Neuronal stem cell (in vitro differentiated cells): ENCODE data around the gene MMP17.

Experiments
- DNase-seq: peaks from one replicate; pipeline ENCODE4 v3.0.0-alpha.2; 2013; ENCODE audit warnings: low spot score
- H2AFZ ChIP-seq: one replicate; pipeline ENCODE4 v1.6.1; 2013; ENCODE audit warnings: mild to moderate bottlenecking, low read length, inconsistent platforms
- H2AK5ac ChIP-seq: 2 replicates; pipeline ENCODE4 v1.6.1; 2013; ENCODE audit warnings: low read depth, mild to moderate bottlenecking, inconsistent platforms, low read length, moderate library complexity, mixed read lengths
- H2BK120ac ChIP-seq: 2 replicates; pipeline ENCODE4 v1.6.1; 2013; ENCODE audit warnings: low read depth, mild to moderate bottlenecking, inconsistent platforms, low read length, moderate library complexity, mixed read lengths
- H2BK12ac ChIP-seq: one replicate; pipeline ENCODE4 v1.6.1; 2013; ENCODE audit warnings: low read length, inconsistent platforms
- H2BK15ac ChIP-seq: 2 replicates; pipeline ENCODE4 v1.6.1; 2013; ENCODE audit warnings: mild to moderate bottlenecking, low read length, inconsistent platforms, mixed read lengths
- H2BK5ac ChIP-seq: one replicate; pipeline ENCODE4 v1.6.1; 2013; ENCODE audit warnings: inconsistent platforms, mild to moderate bottlenecking, low read length, moderate library complexity
- H3K14ac ChIP-seq: one replicate; pipeline ENCODE4 v1.6.1; 2013; ENCODE audit warnings: low read length, inconsistent platforms
- H3K18ac ChIP-seq: 2 replicates; pipeline ENCODE4 v1.6.1; 2013; ENCODE audit warnings: low read length, inconsistent platforms
- H3K23ac ChIP-seq: 2 replicates; pipeline ENCODE4 v1.6.1; 2013; ENCODE audit warnings: low read depth, mild to moderate bottlenecking, mixed read lengths, low read length, inconsistent platforms; ENCODE audit not compliant: poor library complexity
- H3K27ac ChIP-seq: replicated peaks from 3 replicates; pipeline ENCODE4 v1.5.1; 2013; ENCODE audit warnings: low read length, inconsistent platforms
- H3K27me3 ChIP-seq, 3 experiments: 2 replicates each; pipeline ENCODE4 v1.6.1; 2013; ENCODE audit warnings: low read length in 3 of 3, mild to moderate bottlenecking in 2 of 3, inconsistent platforms in 1 of 3, low read depth in 1 of 3, mixed read lengths in 1 of 3, moderate library complexity in 1 of 3; ENCODE audit not compliant: control insufficient read depth in 3 of 3, insufficient read depth in 3 of 3
- H3K36me3 ChIP-seq, 2 donors: replicated peaks in 1 of 2; 2 replicates each; pipeline ENCODE4 v1.6.1; 2013; ENCODE audit warnings: low read length in 2 of 2; ENCODE audit not compliant: control insufficient read depth in 2 of 2, insufficient read depth in 2 of 2
- H3K4ac ChIP-seq: 2 replicates; pipeline ENCODE4 v1.6.1; 2013; ENCODE audit warnings: inconsistent platforms, mild to moderate bottlenecking, low read length, moderate library complexity
- H3K4me1 ChIP-seq, 2 donors: 1 replicate in 1 of 2; 2 replicates in 1 of 2; pipeline ENCODE4 v1.6.1; 2013; ENCODE audit warnings: low read length in 2 of 2, low read depth in 1 of 2; ENCODE audit not compliant: control insufficient read depth in 2 of 2, insufficient read depth in 1 of 2
- H3K4me2 ChIP-seq: one replicate; pipeline ENCODE4 v1.6.1; 2013; ENCODE audit warnings: mild to moderate bottlenecking, low read length, inconsistent platforms; ENCODE audit not compliant: insufficient read depth, poor library complexity, severe bottlenecking
- H3K4me3 ChIP-seq, 2 donors: 2 replicates each; pipeline ENCODE4 v1.5.1; 2013; ENCODE audit warnings: low read length in 2 of 2, mild to moderate bottlenecking in 2 of 2, inconsistent platforms in 1 of 2, moderate library complexity in 1 of 2
- H3K79me1 ChIP-seq: one replicate; pipeline ENCODE4 v1.6.1; 2013; ENCODE audit warnings: low read depth, mild to moderate bottlenecking, inconsistent platforms, low read length, moderate library complexity
- H3K9ac ChIP-seq: one replicate; pipeline ENCODE4 v1.6.1; 2013; ENCODE audit warnings: mild to moderate bottlenecking, low read depth, low read length, inconsistent platforms; ENCODE audit not compliant: poor library complexity
- H3K9me3 ChIP-seq, 2 donors: replicated peaks in 1 of 2; 2 replicates each; pipeline versions ENCODE3 to v1.6.1; 2013; ENCODE audit warnings: low read length in 2 of 2, mild to moderate bottlenecking in 2 of 2, inconsistent platforms in 1 of 2, low read depth in 1 of 2, mixed read lengths in 1 of 2, moderate library complexity in 1 of 2; ENCODE audit not compliant: control insufficient read depth in 2 of 2, insufficient read depth in 1 of 2
- H4K8ac ChIP-seq: one replicate; pipeline ENCODE4 v1.6.1; 2013; ENCODE audit warnings: low read depth, mild to moderate bottlenecking, inconsistent platforms, low read length, moderate library complexity
- H4K91ac ChIP-seq: one replicate; pipeline ENCODE4 v1.6.1; 2013; ENCODE audit warnings: low read length, low read depth, mild to moderate bottlenecking, inconsistent platforms; ENCODE audit not compliant: poor library complexity
- WGBS, 2 donors: extraction: QIAGEN DNeasy Blood & Tissue Kit; methylation state at CpG; one replicate each; pipeline ENCODE4 v1.1.7; 2013; ENCODE audit warnings: missing lambda C conversion rate in 2 of 2, mixed read lengths in 1 of 2; ENCODE audit not compliant: insufficient read length in 2 of 2, insufficient replicate concordance in 1 of 2; ENCODE audit errors: extremely low coverage in 2 of 2; 5-methylcytosine and 5-hydroxymethylcytosine counted together

Gene MMP17

GRCh38 chr12:131896080-131896810 lies 68.1 kb downstream of the MMP17 start:
- Histone ChIP-seq H3K27ac (no peak overlapping the region), H3K79me1 (peaks cover 12% of the 10 kb centered on the region), H2AK5ac (no peak overlapping the region), H3K4ac (no peak overlapping the region), H2BK120ac (no peak overlapping the region), H3K9me3 (peaks cover 0 to 1% of the 10 kb centered on the region in 2 donors), H3K36me3 (peaks cover 8 to 39% of the 10 kb centered on the region in 2 donors), H3K4me1 (peaks cover 14 to 21% of the 10 kb centered on the region in 2 donors), H2AFZ (no peak overlapping the region), H3K4me2 (peak overlapping the region; percentile 84), H3K18ac (peak overlapping the region; percentile 91), H4K91ac (no peak overlapping the region), H3K9ac (peak overlapping the region; percentile 66), H2BK5ac (peak overlapping the region; percentile 75), H3K14ac (no peak overlapping the region), H4K8ac (no peak overlapping the region), H3K4me3 (peak overlapping the region; percentile 72 to 77), H2BK15ac (no peak overlapping the region), H3K27me3 (no peaks in the 10 kb centered on the region), H2BK12ac (peak overlapping the region; percentile 73), H3K23ac (peak overlapping the region; percentile 60)
- peak; percentile 76 for DNase-seq
- WGBS, 2 donors, result no CpG with 5 or more reads among the region's 39 CpGs

- H4K91ac ChIP-seq, result no peak overlapping the region
- H4K8ac ChIP-seq, result no peak overlapping the region
- H3K27ac ChIP-seq, result no peak overlapping the region
- peaks cover 8 to 43% of the 10 kb centered on the region in 2 donors for H3K36me3 ChIP-seq
- H3K9me3 ChIP-seq, result peaks cover 0 to 1% of the 10 kb centered on the region in 2 donors
- H2BK15ac ChIP-seq, result no peak overlapping the region
- no peak overlapping the region for H2BK120ac ChIP-seq
- H3K4me2 ChIP-seq, result peak overlapping the region; percentile 84
- H2AK5ac ChIP-seq, result no peak overlapping the region
- peak overlapping the region; percentile 73 for H2BK12ac ChIP-seq
- no peak for DNase-seq
- peaks cover 14% of the 10 kb centered on the region for H3K79me1 ChIP-seq
- no peaks in the 10 kb centered on the region for H3K27me3 ChIP-seq
- WGBS, 2 donors, result no CpG with 5 or more reads among the region's 14 CpGs
- H3K4me1 ChIP-seq, result peaks cover 17 to 21% of the 10 kb centered on the region in 2 donors
- H3K9ac ChIP-seq, result no peak overlapping the region
- peak overlapping the region; percentile 34 for H3K23ac ChIP-seq
- peak overlapping the region in 1 of 2 donors; percentile 6 for H3K4me3 ChIP-seq
- H3K18ac ChIP-seq, result peak overlapping the region; percentile 57
- H3K4ac ChIP-seq, result no peak overlapping the region
- peak overlapping the region; percentile 75 for H2BK5ac ChIP-seq
- H3K14ac ChIP-seq, result no peak overlapping the region
- no peak overlapping the region for H2AFZ ChIP-seq
Observed at GRCh38 chr12:131896811-131897270, 68.6 kb downstream of the MMP17 start.

DNA sequence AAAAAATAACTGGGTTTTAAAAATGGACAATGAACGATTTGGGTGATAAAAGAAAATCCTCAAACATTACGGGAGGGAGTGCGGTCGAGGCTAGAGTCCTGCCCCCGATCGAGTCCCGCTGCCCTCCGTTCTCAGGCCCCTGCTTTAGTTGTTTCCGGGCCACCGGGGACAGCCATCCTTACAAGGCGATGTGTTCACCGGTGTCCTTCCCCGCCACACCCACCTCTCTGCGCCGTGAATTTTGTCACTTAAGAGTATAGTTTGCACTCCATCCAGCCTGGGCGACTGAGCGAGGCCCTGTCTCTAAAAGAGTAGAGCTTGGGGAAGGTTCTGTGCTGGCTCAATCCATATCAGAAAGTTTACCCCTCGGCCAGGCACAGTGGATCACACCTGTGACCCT lies 69.1 kb downstream of the MMP17 start:
- no peak overlapping the region for H3K4me2 ChIP-seq
- no peak overlapping the region for H4K91ac ChIP-seq
- peaks cover 8 to 43% of the 10 kb centered on the region in 2 donors for H3K36me3 ChIP-seq
- H3K4me3 ChIP-seq, result no peak overlapping the region
- WGBS, 2 donors, result no CpG with 5 or more reads among the region's 18 CpGs
- no peak overlapping the region for H3K23ac ChIP-seq
- H3K18ac ChIP-seq, result no peak overlapping the region
- no peaks in the 10 kb centered on the region for H3K27me3 ChIP-seq
- no peak overlapping the region for H2BK12ac ChIP-seq
- no peak overlapping the region for H3K4ac ChIP-seq
- no peak overlapping the region for H3K27ac ChIP-seq
- peaks cover 0 to 1% of the 10 kb centered on the region in 2 donors for H3K9me3 ChIP-seq
- H4K8ac ChIP-seq, result no peak overlapping the region
- peaks cover 17% of the 10 kb centered on the region for H3K79me1 ChIP-seq
- DNase-seq, result no peak
- no peak overlapping the region for H2BK15ac ChIP-seq
- peak overlapping the region; percentile 75 for H2BK5ac ChIP-seq
- H2AK5ac ChIP-seq, result no peak overlapping the region
- no peak overlapping the region for H3K9ac ChIP-seq
- no peak overlapping the region for H2BK120ac ChIP-seq
- no peak overlapping the region for H2AFZ ChIP-seq
- H3K14ac ChIP-seq, result no peak overlapping the region
- peaks cover 17 to 21% of the 10 kb centered on the region in 2 donors for H3K4me1 ChIP-seq

DNA sequence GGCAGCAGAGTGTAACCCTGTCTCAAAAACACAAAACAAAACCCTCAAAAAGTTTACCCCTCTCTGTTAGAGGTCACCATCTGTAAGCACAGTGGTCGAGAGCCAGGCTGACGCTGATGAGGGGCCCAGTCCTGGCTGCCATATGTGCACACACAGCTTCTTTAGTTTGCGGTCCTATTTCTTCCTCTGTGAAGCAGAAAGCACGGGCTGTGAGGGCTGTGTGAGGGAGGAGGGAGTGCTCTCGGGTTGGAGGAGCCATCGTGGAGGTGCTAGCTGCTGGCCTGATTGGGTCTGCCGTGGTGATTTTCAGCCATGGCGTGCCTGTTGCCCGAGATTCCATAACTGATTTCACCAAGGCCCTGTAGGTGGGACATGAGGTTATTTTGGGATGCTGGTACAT lies 69.7 kb downstream of the MMP17 start:
- no peak for DNase-seq
- Histone ChIP-seq H3K18ac (no peak overlapping the region), H3K27ac (no peak overlapping the region), H3K4me1 (peaks cover 17 to 21% of the 10 kb centered on the region in 2 donors), H3K4me3 (no peak overlapping the region), H2BK12ac (no peak overlapping the region), H2AFZ (no peak overlapping the region), H3K36me3 (peaks cover 8 to 43% of the 10 kb centered on the region in 2 donors), H3K9me3 (no peaks in the 10 kb centered on the region), H3K79me1 (peaks cover 21% of the 10 kb centered on the region), H3K4ac (no peak overlapping the region), H3K14ac (no peak overlapping the region), H3K23ac (no peak overlapping the region), H4K91ac (no peak overlapping the region), H2BK120ac (no peak overlapping the region), H4K8ac (no peak overlapping the region), H3K27me3 (no peaks in the 10 kb centered on the region), H2AK5ac (no peak overlapping the region), H2BK5ac (peak overlapping the region; percentile 75), H3K9ac (no peak overlapping the region), H2BK15ac (no peak overlapping the region), H3K4me2 (no peak overlapping the region)
- no CpG with 5 or more reads among the region's 9 CpGs for WGBS, 2 donors
